ENCODE measurements around the gene FLT1.

- no peak for TF ChIP-seq RNF2 (IDR thresholded peaks at IDR 0.05; ENCODE audit: borderline replicate concordance, low read depth)
- no peak for TF ChIP-seq POLR2A (IDR thresholded peaks at IDR 0.05; ENCODE audit: low read length)
- TF ChIP-seq MAX (IDR thresholded peaks at IDR 0.05): no peak
- TF ChIP-seq CTCF (IDR thresholded peaks at IDR 0.05): no peak
- no peak for TF ChIP-seq ZFP36 (IDR thresholded peaks at IDR 0.05; ENCODE audit: borderline replicate concordance, partially characterized antibody)
- no peak for TF ChIP-seq EP300 (IDR thresholded peaks at IDR 0.05)
- TF ChIP-seq USF2 (IDR thresholded peaks at IDR 0.05): no peak
- no peak for TF ChIP-seq GATA3 (IDR thresholded peaks at IDR 0.05; ENCODE audit: borderline replicate concordance)
- TF ChIP-seq SMC3 (IDR thresholded peaks at IDR 0.05): no peak
- TF ChIP-seq POLR2AphosphoS2 (conservative IDR thresholded peaks at IDR 0.05; ENCODE audit: low read length): no peak
These were observed 93.4 kb downstream of the FLT1 start for GRCh38 chr13:28401303-28402056.

Data from A549 (cell line).